Activated naive CD4-positive, alpha-beta T cell treated with Interleukin-2 at 50 U/mL for 16 hours (primary cell): ENCODE data around the gene AIFM2.
"Not testable (repeated sequence)": the region's sequence is repeated elsewhere in the genome, so short reads cannot be mapped to it uniquely, and the experiment has no call there.

ENCODE experiments used
- DNase-seq: peaks from one replicate; pipeline ENCODE4 v3.0.0-alpha.2; 2020

Gene AIFM2

GRCh38 chr10:70132098-70133029 is at the start of gene AIFM2:
Gene AIFM2 (minus strand): TSS chr10:70132825. CDS start chr10:70124084, 8,741 bp downstream.
- peak; percentile 37 for DNase-seq

GRCh38 chr10:70179209-70179608 is 46.6 kb upstream of the AIFM2 start:
- not testable (repeated sequence) for DNase-seq

GRCh38 chr10:70178139-70178725 is 45.6 kb upstream of the AIFM2 start:
- no peak for DNase-seq

- no peak for DNase-seq
Observed at GRCh38 chr10:70176441-70176840, 43.8 kb upstream of the AIFM2 start.

GRCh38 chr10:70175516-70175915 is 42.9 kb upstream of the AIFM2 start:
- no peak for DNase-seq

GRCh38 chr10:70174058-70174741 is 41.6 kb upstream of the AIFM2 start:
- DNase-seq = peak; percentile 24

GRCh38 chr10:70169649-70170364 is 37.2 kb upstream of the AIFM2 start:
- DNase-seq = peak; percentile 13

- DNase-seq = no peak
Observed at GRCh38 chr10:70169011-70169410, 36.4 kb upstream of the AIFM2 start.

- DNase-seq = no peak
Observed at GRCh38 chr10:70167246-70167645, 34.6 kb upstream of the AIFM2 start.

GRCh38 chr10:70166394-70166793 is 33.8 kb upstream of the AIFM2 start:
- DNase-seq = no peak

- DNase-seq = no peak
Observed at GRCh38 chr10:70164163-70164562, 31.5 kb upstream of the AIFM2 start.

- DNase-seq = no peak
Observed at GRCh38 chr10:70163448-70163847, 30.8 kb upstream of the AIFM2 start.

GRCh38 chr10:70162892-70163201 is 30.2 kb upstream of the AIFM2 start:
- DNase-seq = peak; percentile 70

- DNase-seq = no peak
Observed at GRCh38 chr10:70162151-70162891, 29.7 kb upstream of the AIFM2 start.

- no peak for DNase-seq
Observed at GRCh38 chr10:70160798-70161197, 28.2 kb upstream of the AIFM2 start.

GRCh38 chr10:70159366-70159765 is 26.7 kb upstream of the AIFM2 start:
- not testable (repeated sequence) for DNase-seq

GRCh38 chr10:70158113-70158512 is 25.5 kb upstream of the AIFM2 start:
- DNase-seq = no peak

GRCh38 chr10:70155255-70155838 is 22.7 kb upstream of the AIFM2 start:
- DNase-seq = no peak

GRCh38 chr10:70148516-70148915 is 15.9 kb upstream of the AIFM2 start:
- no peak for DNase-seq

- DNase-seq = no peak
Observed at GRCh38 chr10:70147259-70147625, 14.6 kb upstream of the AIFM2 start.

- peak; percentile 93 for DNase-seq
Observed at GRCh38 chr10:70146489-70147258, 14.0 kb upstream of the AIFM2 start, which contains the start of gene TYSND1. Gene TYSND1 (minus strand): TSS chr10:70146700. CDS start chr10:70146586, 114 bp downstream.
